GM23338 (cell line): ENCODE results near the gene GLS.

ENCODE experiments used
- EZH2 ChIP-seq: fragments of 200-600 bp; sonication (generic); IDR thresholded peaks from one replicate; pipeline ENCODE4 v1.8.0; 2017; ENCODE audit warnings: antibody characterized with exemption, mild to moderate bottlenecking, low read depth; ENCODE audit not compliant: unreplicated experiment
- POLR2AphosphoS5 ChIP-seq: IDR thresholded peaks from 2 replicates; pipeline ENCODE4 v1.6.1; 2016; ENCODE audit warnings: antibody characterized with exemption, low read depth
- TF ChIP-seq, protein P1 (sequence below), 2 experiments: fragments of 200-600 bp in 1 of 2; sonication (generic) in 1 of 2; conservative IDR thresholded peaks; 2 replicates each; pipeline versions ENCODE4 v1.5.1 to v1.6.1; 2016 to 2017; ENCODE audit warnings: antibody characterized with exemption in 2 of 2, low read depth in 2 of 2, mild to moderate bottlenecking in 2 of 2, moderate library complexity in 1 of 2
- TF ChIP-seq, protein P2 (sequence below): IDR thresholded peaks from one replicate; pipeline ENCODE4 v1.6.1; 2018; ENCODE audit warnings: antibody characterized with exemption; ENCODE audit not compliant: unreplicated experiment

DNA sequence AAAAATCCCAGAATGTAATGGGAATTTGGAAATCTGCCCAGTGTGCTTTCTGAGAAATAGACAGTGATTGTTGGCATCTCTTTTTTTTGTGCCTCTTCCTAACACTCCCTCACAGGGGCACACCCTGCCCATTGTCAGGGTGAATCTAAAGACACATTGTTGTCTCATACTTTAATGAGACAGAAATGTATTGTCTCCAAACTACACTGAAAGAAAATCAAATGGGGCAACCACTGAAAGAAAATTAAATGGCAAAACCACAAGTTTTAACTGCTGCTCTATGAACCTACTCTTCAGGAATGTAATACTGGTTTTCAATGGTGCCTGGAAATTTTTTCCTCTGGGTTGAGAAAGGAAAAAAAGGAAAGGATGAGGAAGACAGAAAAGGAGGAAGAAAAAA lies 43.2 kb upstream of the GLS start:
- TF ChIP-seq, protein P1, sequence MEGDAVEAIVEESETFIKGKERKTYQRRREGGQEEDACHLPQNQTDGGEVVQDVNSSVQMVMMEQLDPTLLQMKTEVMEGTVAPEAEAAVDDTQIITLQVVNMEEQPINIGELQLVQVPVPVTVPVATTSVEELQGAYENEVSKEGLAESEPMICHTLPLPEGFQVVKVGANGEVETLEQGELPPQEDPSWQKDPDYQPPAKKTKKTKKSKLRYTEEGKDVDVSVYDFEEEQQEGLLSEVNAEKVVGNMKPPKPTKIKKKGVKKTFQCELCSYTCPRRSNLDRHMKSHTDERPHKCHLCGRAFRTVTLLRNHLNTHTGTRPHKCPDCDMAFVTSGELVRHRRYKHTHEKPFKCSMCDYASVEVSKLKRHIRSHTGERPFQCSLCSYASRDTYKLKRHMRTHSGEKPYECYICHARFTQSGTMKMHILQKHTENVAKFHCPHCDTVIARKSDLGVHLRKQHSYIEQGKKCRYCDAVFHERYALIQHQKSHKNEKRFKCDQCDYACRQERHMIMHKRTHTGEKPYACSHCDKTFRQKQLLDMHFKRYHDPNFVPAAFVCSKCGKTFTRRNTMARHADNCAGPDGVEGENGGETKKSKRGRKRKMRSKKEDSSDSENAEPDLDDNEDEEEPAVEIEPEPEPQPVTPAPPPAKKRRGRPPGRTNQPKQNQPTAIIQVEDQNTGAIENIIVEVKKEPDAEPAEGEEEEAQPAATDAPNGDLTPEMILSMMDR (conservative IDR thresholded peaks at IDR 0.05; ENCODE audit: low read depth in 2 of 2) = no peak
- TF ChIP-seq, protein P2, sequence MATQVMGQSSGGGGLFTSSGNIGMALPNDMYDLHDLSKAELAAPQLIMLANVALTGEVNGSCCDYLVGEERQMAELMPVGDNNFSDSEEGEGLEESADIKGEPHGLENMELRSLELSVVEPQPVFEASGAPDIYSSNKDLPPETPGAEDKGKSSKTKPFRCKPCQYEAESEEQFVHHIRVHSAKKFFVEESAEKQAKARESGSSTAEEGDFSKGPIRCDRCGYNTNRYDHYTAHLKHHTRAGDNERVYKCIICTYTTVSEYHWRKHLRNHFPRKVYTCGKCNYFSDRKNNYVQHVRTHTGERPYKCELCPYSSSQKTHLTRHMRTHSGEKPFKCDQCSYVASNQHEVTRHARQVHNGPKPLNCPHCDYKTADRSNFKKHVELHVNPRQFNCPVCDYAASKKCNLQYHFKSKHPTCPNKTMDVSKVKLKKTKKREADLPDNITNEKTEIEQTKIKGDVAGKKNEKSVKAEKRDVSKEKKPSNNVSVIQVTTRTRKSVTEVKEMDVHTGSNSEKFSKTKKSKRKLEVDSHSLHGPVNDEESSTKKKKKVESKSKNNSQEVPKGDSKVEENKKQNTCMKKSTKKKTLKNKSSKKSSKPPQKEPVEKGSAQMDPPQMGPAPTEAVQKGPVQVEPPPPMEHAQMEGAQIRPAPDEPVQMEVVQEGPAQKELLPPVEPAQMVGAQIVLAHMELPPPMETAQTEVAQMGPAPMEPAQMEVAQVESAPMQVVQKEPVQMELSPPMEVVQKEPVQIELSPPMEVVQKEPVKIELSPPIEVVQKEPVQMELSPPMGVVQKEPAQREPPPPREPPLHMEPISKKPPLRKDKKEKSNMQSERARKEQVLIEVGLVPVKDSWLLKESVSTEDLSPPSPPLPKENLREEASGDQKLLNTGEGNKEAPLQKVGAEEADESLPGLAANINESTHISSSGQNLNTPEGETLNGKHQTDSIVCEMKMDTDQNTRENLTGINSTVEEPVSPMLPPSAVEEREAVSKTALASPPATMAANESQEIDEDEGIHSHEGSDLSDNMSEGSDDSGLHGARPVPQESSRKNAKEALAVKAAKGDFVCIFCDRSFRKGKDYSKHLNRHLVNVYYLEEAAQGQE = no peak
- TF ChIP-seq EZH2 = no peak
- no peak for TF ChIP-seq POLR2AphosphoS5
